ENCODE measurements around the gene TXNRD1. TPM values are rescaled to one million over a fixed set of nuclear protein-coding genes. Genes with fewer than 3 reads are reported as not detected.
"Not testable (repeated sequence)": the region's sequence is repeated elsewhere in the genome, so short reads cannot be mapped to it uniquely, and the experiment has no call there.

The TXNRD1 gene
- total RNA-seq, 1 donor from 2014 or later: 176 TPM

GRCh38 chr12:104292872-104293794 is 77.6 kb downstream of the TXNRD1 start:
- H3K4me1 Mint-ChIP-seq (ENCODE audit: low read depth, unreplicated experiment): peaks cover 3% of the 10 kb centered on the region
- Histone ChIP-seq H3K27ac (ENCODE audit: low read depth, low read length) (no peak overlapping the region), H4K20me1 (ENCODE audit: insufficient read depth, low read length) (peaks cover 85% of the 10 kb centered on the region), H3K4me1 (ENCODE audit: insufficient read depth, low read length) (peaks cover 8% of the 10 kb centered on the region), H3K9ac (ENCODE audit: low read length) (peak overlapping the region; percentile 0), H3K36me3 (ENCODE audit: insufficient read depth, low read length) (peaks cover 43% of the 10 kb centered on the region), H3K9me3 (ENCODE audit: insufficient read depth, low read depth, low read length) (no peaks in the 10 kb centered on the region), H3K4me3 (ENCODE audit: insufficient read depth, low read depth, low read length) (no peak overlapping the region), H3K4me2 (ENCODE audit: low read length) (peak overlapping the region; percentile 28), H3K79me2 (ENCODE audit: insufficient read depth, low read length) (peaks cover 96% of the 10 kb centered on the region), H2AFZ (ENCODE audit: low read depth, low read length) (no peak overlapping the region), H3K27me3 (ENCODE audit: insufficient read depth, low read length) (no peaks in the 10 kb centered on the region)
- no peak overlapping the region for H3K4me3 Mint-ChIP-seq (ENCODE audit: unreplicated experiment)
- no peaks in the 10 kb centered on the region for H3K27me3 Mint-ChIP-seq (ENCODE audit: low read depth, unreplicated experiment)
- FAIRE-seq: no peak
- no peak overlapping the region for H3K27ac Mint-ChIP-seq (ENCODE audit: unreplicated experiment)
- TF ChIP-seq, protein P1, sequence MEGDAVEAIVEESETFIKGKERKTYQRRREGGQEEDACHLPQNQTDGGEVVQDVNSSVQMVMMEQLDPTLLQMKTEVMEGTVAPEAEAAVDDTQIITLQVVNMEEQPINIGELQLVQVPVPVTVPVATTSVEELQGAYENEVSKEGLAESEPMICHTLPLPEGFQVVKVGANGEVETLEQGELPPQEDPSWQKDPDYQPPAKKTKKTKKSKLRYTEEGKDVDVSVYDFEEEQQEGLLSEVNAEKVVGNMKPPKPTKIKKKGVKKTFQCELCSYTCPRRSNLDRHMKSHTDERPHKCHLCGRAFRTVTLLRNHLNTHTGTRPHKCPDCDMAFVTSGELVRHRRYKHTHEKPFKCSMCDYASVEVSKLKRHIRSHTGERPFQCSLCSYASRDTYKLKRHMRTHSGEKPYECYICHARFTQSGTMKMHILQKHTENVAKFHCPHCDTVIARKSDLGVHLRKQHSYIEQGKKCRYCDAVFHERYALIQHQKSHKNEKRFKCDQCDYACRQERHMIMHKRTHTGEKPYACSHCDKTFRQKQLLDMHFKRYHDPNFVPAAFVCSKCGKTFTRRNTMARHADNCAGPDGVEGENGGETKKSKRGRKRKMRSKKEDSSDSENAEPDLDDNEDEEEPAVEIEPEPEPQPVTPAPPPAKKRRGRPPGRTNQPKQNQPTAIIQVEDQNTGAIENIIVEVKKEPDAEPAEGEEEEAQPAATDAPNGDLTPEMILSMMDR (IDR thresholded peaks at IDR 0.05; ENCODE audit: insufficient read depth, low read depth, low read length): no peak
- TF ChIP-seq EZH2 (IDR thresholded peaks at IDR 0.05; ENCODE audit: insufficient read depth, low read length): no peak
- H3K9me3 Mint-ChIP-seq (ENCODE audit: unreplicated experiment): no peaks in the 10 kb centered on the region
- peaks cover 3% of the 10 kb centered on the region for H3K36me3 Mint-ChIP-seq (ENCODE audit: low read depth, unreplicated experiment)
- DNase-seq (ENCODE audit: low read depth): peak; percentile 65

DNA sequence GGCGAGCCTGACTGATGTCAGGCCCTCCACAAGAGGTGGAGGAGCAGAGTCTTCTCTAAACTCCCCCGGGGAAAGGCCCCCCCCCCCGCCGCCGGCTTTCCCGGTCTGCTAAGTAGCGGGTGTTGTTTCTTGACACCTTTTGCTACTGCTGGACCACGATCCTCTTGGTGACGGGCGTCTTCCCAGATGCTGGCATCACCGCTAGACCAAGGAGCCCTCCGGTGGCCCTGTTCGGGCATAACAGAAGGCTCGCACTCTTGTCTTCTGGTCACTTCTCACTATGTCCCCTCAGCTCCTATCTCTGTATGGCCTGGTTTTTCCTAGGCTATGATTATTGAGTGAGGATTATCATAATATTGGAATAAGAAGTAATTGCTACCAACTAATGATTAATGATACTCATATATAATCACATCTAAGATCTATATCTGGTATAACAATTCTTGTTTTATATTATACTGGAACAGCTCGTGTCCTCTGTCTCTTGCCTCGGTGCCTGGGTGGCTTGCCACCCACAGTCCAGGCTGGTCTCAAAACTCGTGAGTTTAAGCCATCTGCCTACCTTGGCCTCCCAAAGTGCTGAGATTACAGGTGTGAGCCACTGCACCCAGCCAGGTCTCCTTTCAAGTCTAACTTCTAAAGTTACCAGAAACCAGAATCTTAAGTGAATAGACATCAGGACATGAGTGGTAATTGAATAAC is 78.7 kb downstream of the TXNRD1 start:
- H3K27me3 ChIP-seq (ENCODE audit: insufficient read depth, low read length); H3K9me3 Mint-ChIP-seq (ENCODE audit: unreplicated experiment); H3K4me3 Mint-ChIP-seq (ENCODE audit: unreplicated experiment); H3K36me3 Mint-ChIP-seq (ENCODE audit: low read depth, unreplicated experiment); H3K27ac Mint-ChIP-seq (ENCODE audit: unreplicated experiment); H2AFZ ChIP-seq (ENCODE audit: low read depth, low read length); DNase-seq (ENCODE audit: low read depth); H3K9ac ChIP-seq (ENCODE audit: low read length); H3K27me3 Mint-ChIP-seq (ENCODE audit: low read depth, unreplicated experiment); H3K4me1 ChIP-seq (ENCODE audit: insufficient read depth, low read length); H3K9me3 ChIP-seq (ENCODE audit: insufficient read depth, low read depth, low read length); H3K4me3 ChIP-seq (ENCODE audit: insufficient read depth, low read depth, low read length); FAIRE-seq; H3K4me2 ChIP-seq (ENCODE audit: low read length); H3K27ac ChIP-seq (ENCODE audit: low read depth, low read length); H3K4me1 Mint-ChIP-seq (ENCODE audit: low read depth, unreplicated experiment): not testable (repeated sequence)
- Histone ChIP-seq H3K79me2 (ENCODE audit: insufficient read depth, low read length) (peaks cover 96% of the 10 kb centered on the region), H4K20me1 (ENCODE audit: insufficient read depth, low read length) (peaks cover 83% of the 10 kb centered on the region), H3K36me3 (ENCODE audit: insufficient read depth, low read length) (peaks cover 49% of the 10 kb centered on the region)
- TF ChIP-seq, protein P1 (IDR thresholded peaks at IDR 0.05; ENCODE audit: insufficient read depth, low read depth, low read length): peak; percentile 20

Data from astrocyte (in vitro differentiated cells and primary cell).